ENCODE measurements around the gene KCNT2.

DNA sequence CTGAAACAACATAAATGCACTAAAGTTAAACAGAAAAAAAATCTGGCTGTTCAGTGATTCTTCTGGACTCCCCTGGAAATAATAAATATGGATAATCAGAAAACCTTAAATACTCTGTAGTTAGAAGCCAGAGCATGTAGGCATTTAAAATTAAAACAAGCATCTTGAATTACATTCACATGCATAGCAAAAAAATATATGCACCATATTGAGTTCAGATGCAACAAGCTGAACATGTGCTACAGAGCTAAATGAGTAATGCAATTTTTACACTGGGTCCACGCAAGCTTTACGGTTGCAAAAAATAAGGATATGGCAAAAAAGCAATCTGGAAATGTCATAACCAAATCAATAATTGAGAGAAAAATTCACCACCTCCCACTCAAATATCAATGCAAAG is 11.5 kb upstream of the KCNT2 start:
- TF ChIP-seq, protein P1, sequence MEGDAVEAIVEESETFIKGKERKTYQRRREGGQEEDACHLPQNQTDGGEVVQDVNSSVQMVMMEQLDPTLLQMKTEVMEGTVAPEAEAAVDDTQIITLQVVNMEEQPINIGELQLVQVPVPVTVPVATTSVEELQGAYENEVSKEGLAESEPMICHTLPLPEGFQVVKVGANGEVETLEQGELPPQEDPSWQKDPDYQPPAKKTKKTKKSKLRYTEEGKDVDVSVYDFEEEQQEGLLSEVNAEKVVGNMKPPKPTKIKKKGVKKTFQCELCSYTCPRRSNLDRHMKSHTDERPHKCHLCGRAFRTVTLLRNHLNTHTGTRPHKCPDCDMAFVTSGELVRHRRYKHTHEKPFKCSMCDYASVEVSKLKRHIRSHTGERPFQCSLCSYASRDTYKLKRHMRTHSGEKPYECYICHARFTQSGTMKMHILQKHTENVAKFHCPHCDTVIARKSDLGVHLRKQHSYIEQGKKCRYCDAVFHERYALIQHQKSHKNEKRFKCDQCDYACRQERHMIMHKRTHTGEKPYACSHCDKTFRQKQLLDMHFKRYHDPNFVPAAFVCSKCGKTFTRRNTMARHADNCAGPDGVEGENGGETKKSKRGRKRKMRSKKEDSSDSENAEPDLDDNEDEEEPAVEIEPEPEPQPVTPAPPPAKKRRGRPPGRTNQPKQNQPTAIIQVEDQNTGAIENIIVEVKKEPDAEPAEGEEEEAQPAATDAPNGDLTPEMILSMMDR (tag by site-specific recombination; IDR thresholded peaks at IDR 0.05), result no peak
- TF ChIP-seq ZNF184 (tag by site-specific recombination; IDR thresholded peaks at IDR 0.05) (no peak), ZNF274 (IDR thresholded peaks at IDR 0.05; ENCODE audit: low read length) (no peak), ZNF274 (tag by site-specific recombination; IDR thresholded peaks at IDR 0.05; ENCODE audit: borderline replicate concordance) (no peak)
